ENCODE data around the gene MRPL58.

- no peak for TF ChIP-seq JUND (IDR thresholded peaks at IDR 0.05; ENCODE audit: low read length)
- no peak for TF ChIP-seq USF2 (IDR thresholded peaks at IDR 0.05; ENCODE audit: low read length)
- TF ChIP-seq POLR2A (IDR thresholded peaks at IDR 0.05; ENCODE audit: control extremely low read depth in 1 of 2, low read depth in 2 of 2, low read length in 2 of 2): no peak
- TF ChIP-seq CREB1 (IDR thresholded peaks at IDR 0.05): no peak
- TF ChIP-seq RBBP5 (IDR thresholded peaks at IDR 0.05; ENCODE audit: borderline replicate concordance, low read depth, low read length): no peak
- TF ChIP-seq PHF8 (conservative IDR thresholded peaks at IDR 0.05; ENCODE audit: low read depth, low read length): no peak
- TF ChIP-seq EP300 (IDR thresholded peaks at IDR 0.05; ENCODE audit: borderline replicate concordance in 1 of 2, low read depth in 2 of 2, low read length in 2 of 2): no peak
- no peak for TF ChIP-seq RNF2 (IDR thresholded peaks at IDR 0.05; ENCODE audit: borderline replicate concordance, low read depth, low read length, missing control alignments, poor library complexity, severe bottlenecking)
- TF ChIP-seq JUN (IDR thresholded peaks at IDR 0.05; ENCODE audit: low read depth, low read length): no peak
- no peak for TF ChIP-seq BRCA1 (IDR thresholded peaks at IDR 0.05; ENCODE audit: low read depth, low read length)
- TF ChIP-seq EZH2 (IDR thresholded peaks at IDR 0.05; ENCODE audit: low read depth, low read length, severe bottlenecking): no peak
Measured at GRCh38 chr17:75004371-75004770, 8.1 kb upstream of the MRPL58 start.
